ENCODE results near the gene ZNF491.

DNA sequence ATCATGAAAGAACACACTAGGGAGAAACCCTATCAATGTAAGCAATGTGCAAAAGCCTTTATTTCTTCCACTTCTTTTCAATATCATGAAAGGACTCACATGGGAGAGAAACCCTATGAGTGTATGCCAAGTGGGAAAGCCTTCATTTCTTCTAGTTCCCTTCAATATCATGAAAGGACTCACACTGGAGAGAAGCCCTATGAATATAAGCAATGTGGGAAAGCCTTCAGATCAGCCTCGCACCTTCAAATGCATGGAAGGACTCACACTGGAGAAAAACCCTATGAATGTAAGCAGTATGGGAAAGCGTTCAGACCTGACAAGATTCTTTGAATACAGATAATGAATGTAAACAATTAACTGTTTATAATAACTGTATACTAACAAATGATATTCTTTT is 35.2 kb downstream of the ZNF491 start:
- no peak for TF ChIP-seq EZH2 (IDR thresholded peaks at IDR 0.05)
- no peak for TF ChIP-seq POLR2AphosphoS5 (IDR thresholded peaks at IDR 0.05; ENCODE audit: borderline replicate concordance, low read depth, low read length)
